IPS DF 6.9 (cell line): ENCODE results near the gene KIF9.
A peak's percentile ranks its signal among the peaks of the same experiment; 100 is the strongest.
"Not testable (repeated sequence)": the region's sequence is repeated elsewhere in the genome, so short reads cannot be mapped to it uniquely, and the experiment has no call there.

Source experiments
- DNase-seq: peaks from one replicate; pipeline ENCODE4 v3.0.0-alpha.2; 2013; ENCODE audit warnings: low read depth, low spot score
- H3K27ac ChIP-seq: one replicate; pipeline ENCODE4 v1.5.1; 2013; ENCODE audit warnings: low read length, control low read depth
- H3K27me3 ChIP-seq: 2 replicates; pipeline ENCODE4 v1.6.1; 2013; ENCODE audit warnings: mild to moderate bottlenecking, low read length; ENCODE audit not compliant: control insufficient read depth, insufficient read depth
- H3K36me3 ChIP-seq: 2 replicates; pipeline ENCODE4 v1.6.1; 2013; ENCODE audit warnings: low read length; ENCODE audit not compliant: control insufficient read depth, insufficient read depth
- H3K4me1 ChIP-seq: 2 replicates; pipeline ENCODE4 v1.6.1; 2013; ENCODE audit warnings: low read length; ENCODE audit not compliant: control insufficient read depth, insufficient read depth
- H3K4me3 ChIP-seq: 2 replicates; pipeline ENCODE4 v1.5.1; 2013; ENCODE audit warnings: mild to moderate bottlenecking, low read length
- H3K9me3 ChIP-seq: 2 replicates; pipeline ENCODE4 v1.6.1; 2013; ENCODE audit warnings: low read length, inconsistent platforms; ENCODE audit not compliant: control insufficient read depth, insufficient read depth
- WGBS: extraction: QIAGEN DNeasy Blood & Tissue Kit; methylation state at CpG from one replicate; pipeline ENCODE4 v1.1.7; 2013; ENCODE audit warnings: mixed read lengths, missing lambda C conversion rate; ENCODE audit not compliant: insufficient read length, insufficient coverage; 5-methylcytosine and 5-hydroxymethylcytosine counted together

The KIF9 gene

GRCh38 chr3:47282424-47283192 is at the start of gene KIF9, which contains the start of gene KLHL18:
KIF9 (minus strand) TSS chr3:47282799; CDS start chr3:47277374, 5,425 bp downstream.
KLHL18 (plus strand) TSS chr3:47282944; CDS start chr3:47282966, 22 bp downstream.
- Histone ChIP-seq H3K4me1 (no peaks in the 10 kb centered on the region; the same call in 1 of the 2 replicates), H3K9me3 (no peaks in the 10 kb centered on the region), H3K36me3 (no peaks in the 10 kb centered on the region), H3K4me3 (peak within 1 kb of the TSS; percentile 71), H3K27me3 (no peaks in the 10 kb centered on the region), H3K27ac (no peak within 1 kb of the TSS)
- DNase-seq: peak; percentile 83
- WGBS: no CpG with 5 or more reads among the region's 82 CpGs

GRCh38 chr3:47324278-47324865 is 41.8 kb upstream of the KIF9 start:
- Histone ChIP-seq H3K4me1 (no peaks in the 10 kb centered on the region), H3K27me3 (no peaks in the 10 kb centered on the region), H3K36me3 (peaks cover 7% of the 10 kb centered on the region; the same call in 1 of the 2 replicates), H3K9me3 (no peaks in the 10 kb centered on the region), H3K4me3 (no peak overlapping the region), H3K27ac (no peak overlapping the region)
- peak; percentile 70 for DNase-seq
- WGBS: no CpG with 5 or more reads among the region's 2 CpGs

GRCh38 chr3:47323431-47324277 is 41.1 kb upstream of the KIF9 start:
- Histone ChIP-seq H3K4me1 (no peaks in the 10 kb centered on the region), H3K9me3 (no peaks in the 10 kb centered on the region), H3K27me3 (no peaks in the 10 kb centered on the region), H3K27ac (no peak overlapping the region), H3K36me3 (peaks cover 7% of the 10 kb centered on the region; the same call in 1 of the 2 replicates), H3K4me3 (no peak overlapping the region)
- DNase-seq: no peak
- no CpG with 5 or more reads among the region's 8 CpGs for WGBS

- H3K4me3 ChIP-seq: no peak overlapping the region
- no CpG with 5 or more reads among the region's 2 CpGs for WGBS
- no peaks in the 10 kb centered on the region for H3K27me3 ChIP-seq
- no peak for DNase-seq
- no peaks in the 10 kb centered on the region for H3K9me3 ChIP-seq
- no peak overlapping the region for H3K27ac ChIP-seq
- H3K36me3 ChIP-seq: peaks cover 7% of the 10 kb centered on the region; the same call in 1 of the 2 replicates
- H3K4me1 ChIP-seq: no peaks in the 10 kb centered on the region
Measured at GRCh38 chr3:47319956-47320355, 37.4 kb upstream of the KIF9 start.

GRCh38 chr3:47318916-47319315 is 36.3 kb upstream of the KIF9 start:
- DNase-seq: no peak
- H3K9me3 ChIP-seq: no peaks in the 10 kb centered on the region
- H3K4me3 ChIP-seq: no peak overlapping the region
- H3K36me3 ChIP-seq: peaks cover 7% of the 10 kb centered on the region; the same call in 1 of the 2 replicates
- no peaks in the 10 kb centered on the region for H3K4me1 ChIP-seq
- H3K27me3 ChIP-seq: no peaks in the 10 kb centered on the region
- WGBS: no CpG with 5 or more reads among the region's 1 CpG
- no peak overlapping the region for H3K27ac ChIP-seq

- H3K27ac ChIP-seq, H3K27me3 ChIP-seq, H3K4me3 ChIP-seq, H3K9me3 ChIP-seq, H3K4me1 ChIP-seq, H3K36me3 ChIP-seq, DNase-seq: not testable (repeated sequence)
- no CpG with 5 or more reads among the region's 1 CpG for WGBS
Measured at GRCh38 chr3:47316151-47316550, 33.6 kb upstream of the KIF9 start.

- no peak for DNase-seq
- Histone ChIP-seq H3K4me1 (no peaks in the 10 kb centered on the region), H3K36me3 (0 out of 2 replicates have a peak, but pooled peaks cover 4% of the 10 kb centered on the region), H3K4me3 (no peak overlapping the region), H3K9me3 (no peaks in the 10 kb centered on the region), H3K27ac (no peak overlapping the region), H3K27me3 (no peaks in the 10 kb centered on the region)
- no CpG with 5 or more reads among the region's 5 CpGs for WGBS
Measured at GRCh38 chr3:47315069-47315647, 32.6 kb upstream of the KIF9 start.

- Histone ChIP-seq H3K4me1 (no peaks in the 10 kb centered on the region), H3K27me3 (no peaks in the 10 kb centered on the region), H3K36me3 (no peaks in the 10 kb centered on the region), H3K9me3 (no peaks in the 10 kb centered on the region), H3K4me3 (no peak overlapping the region), H3K27ac (no peak overlapping the region)
- DNase-seq: no peak
- WGBS: no CpG with 5 or more reads among the region's 8 CpGs
Measured at GRCh38 chr3:47314056-47314764, 31.6 kb upstream of the KIF9 start.

GRCh38 chr3:47313341-47314055 is 30.9 kb upstream of the KIF9 start:
- Histone ChIP-seq H3K4me1 (no peaks in the 10 kb centered on the region), H3K4me3 (no peak overlapping the region), H3K27ac (no peak overlapping the region), H3K36me3 (no peaks in the 10 kb centered on the region), H3K27me3 (no peaks in the 10 kb centered on the region), H3K9me3 (no peaks in the 10 kb centered on the region)
- WGBS: no CpG with 5 or more reads among the region's 1 CpG
- DNase-seq: no peak
